AG04449 (cell line): Measurements from ENCODE around the gene ENKD1.
A peak's percentile ranks its signal among the peaks of the same experiment; 100 is the strongest.

Experiments
- CTCF ChIA-PET: fragments of 350-600 bp; formaldehyde crosslinking; extraction: SDS; loops from one replicate; lab custom pipeline; 2021; ENCODE audit warnings: antibody characterized with exemption; lab: Yijun Ruan, JAX
- POLR2A ChIA-PET: fragments of 400-600, 350-600 bp; formaldehyde crosslinking; extraction: SDS; loops from one replicate; lab custom pipeline; 2020; ENCODE audit warnings: antibody characterized with exemption, inconsistent platforms; lab: Yijun Ruan, JAX
- DNase-seq: peaks from one replicate; pipeline ENCODE4 v3.0.0-alpha.2; 2010; ENCODE audit warnings: low read depth, low spot score
- H3K4me3 ChIP-seq: 2 replicates; pipeline ENCODE4 v1.5.1; 2011; ENCODE audit warnings: low read depth, mild to moderate bottlenecking, control low read depth, low read length
- TF ChIP-seq, protein P1 (sequence below): IDR thresholded peaks from one replicate; pipeline ENCODE4 v1.5.1; 2011; ENCODE audit warnings: mild to moderate bottlenecking, moderate library complexity, low read length, control low read depth, inconsistent platforms; ENCODE audit not compliant: insufficient read depth; ENCODE audit errors: missing control alignments

The ENKD1 gene

DNA sequence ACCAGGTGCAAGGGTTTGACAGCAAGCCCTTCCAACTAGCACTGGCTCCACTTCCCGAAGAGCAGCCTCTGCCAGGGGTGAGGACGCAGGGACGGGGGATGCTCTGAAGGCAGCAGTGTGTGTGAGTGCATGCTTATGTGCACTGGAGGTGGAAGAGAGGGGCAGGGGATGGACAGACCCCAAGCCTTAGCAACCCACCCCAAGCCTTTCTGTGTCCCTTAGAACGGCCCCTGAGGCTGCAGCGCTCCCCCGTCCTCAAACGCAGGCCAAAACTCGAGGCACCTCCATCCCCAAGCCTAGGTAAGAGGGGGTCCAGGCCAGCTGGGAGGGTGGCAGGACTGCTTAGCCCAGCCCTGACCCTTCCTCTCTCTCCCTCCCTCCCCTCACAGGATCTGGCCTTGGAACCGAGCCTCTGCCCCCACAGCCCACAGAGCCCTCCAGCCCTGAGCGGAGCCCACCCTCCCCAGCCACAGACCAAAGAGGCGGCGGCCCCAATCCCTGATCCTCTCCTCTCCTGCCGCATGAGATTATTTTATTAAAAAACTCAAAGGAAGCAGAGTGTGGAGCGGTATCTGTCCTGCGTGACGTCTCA lies 9.4 kb downstream of the ENKD1 start:
- DNase-seq: no peak
- CTCF ChIA-PET: interaction anchor here (1.3 to 19.0 kb wide), 4 partner anchors 11 to 134 kb away, joined by 3 to 605 read pairs (median 27); partner anchors contain the start of genes CARMIL2 and RIPOR1
- POLR2A ChIA-PET: no interaction called here
- TF ChIP-seq, protein P1, sequence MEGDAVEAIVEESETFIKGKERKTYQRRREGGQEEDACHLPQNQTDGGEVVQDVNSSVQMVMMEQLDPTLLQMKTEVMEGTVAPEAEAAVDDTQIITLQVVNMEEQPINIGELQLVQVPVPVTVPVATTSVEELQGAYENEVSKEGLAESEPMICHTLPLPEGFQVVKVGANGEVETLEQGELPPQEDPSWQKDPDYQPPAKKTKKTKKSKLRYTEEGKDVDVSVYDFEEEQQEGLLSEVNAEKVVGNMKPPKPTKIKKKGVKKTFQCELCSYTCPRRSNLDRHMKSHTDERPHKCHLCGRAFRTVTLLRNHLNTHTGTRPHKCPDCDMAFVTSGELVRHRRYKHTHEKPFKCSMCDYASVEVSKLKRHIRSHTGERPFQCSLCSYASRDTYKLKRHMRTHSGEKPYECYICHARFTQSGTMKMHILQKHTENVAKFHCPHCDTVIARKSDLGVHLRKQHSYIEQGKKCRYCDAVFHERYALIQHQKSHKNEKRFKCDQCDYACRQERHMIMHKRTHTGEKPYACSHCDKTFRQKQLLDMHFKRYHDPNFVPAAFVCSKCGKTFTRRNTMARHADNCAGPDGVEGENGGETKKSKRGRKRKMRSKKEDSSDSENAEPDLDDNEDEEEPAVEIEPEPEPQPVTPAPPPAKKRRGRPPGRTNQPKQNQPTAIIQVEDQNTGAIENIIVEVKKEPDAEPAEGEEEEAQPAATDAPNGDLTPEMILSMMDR: no peak
- H3K4me3 ChIP-seq: no peak overlapping the region

DNA sequence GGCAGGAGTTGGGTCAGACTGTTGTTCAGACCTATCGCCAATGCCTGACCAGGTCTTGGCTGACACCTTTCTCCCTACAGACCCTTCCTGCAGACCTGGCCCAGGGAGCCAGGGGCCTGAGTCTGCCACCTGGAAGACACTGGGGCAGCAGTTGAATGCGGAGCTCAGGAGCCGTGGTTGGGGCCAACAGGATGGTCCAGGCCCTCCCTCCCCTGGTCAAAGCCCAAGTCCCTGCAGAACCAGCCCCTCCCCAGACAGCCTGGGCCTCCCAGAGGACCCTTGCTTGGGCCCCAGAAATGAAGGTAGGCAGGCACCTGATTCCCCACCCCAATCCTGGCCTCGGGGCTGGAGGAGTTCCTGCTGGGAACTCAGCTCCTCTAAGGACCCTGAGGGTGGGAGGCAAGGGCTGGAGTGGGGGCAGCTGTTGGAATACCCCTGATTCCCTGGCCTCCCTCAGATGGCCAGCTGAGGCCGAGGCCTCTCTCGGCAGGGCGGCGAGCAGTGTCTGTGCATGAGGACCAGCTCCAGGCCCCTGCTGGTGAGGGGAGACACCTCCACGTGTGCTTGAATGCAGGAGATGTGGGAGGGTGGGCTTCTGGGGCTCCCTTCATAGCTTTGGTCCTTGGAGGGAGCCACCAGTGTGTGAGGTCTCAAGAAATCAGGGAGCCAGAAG lies 10.1 kb downstream of the ENKD1 start:
- CTCF ChIA-PET: interaction anchor here (1.0 to 19.0 kb wide), 3 partner anchors 92 to 133 kb away, joined by 3 to 605 read pairs (median 3); partner anchors contain the start of gene RIPOR1
- H3K4me3 ChIP-seq: no peak overlapping the region
- POLR2A ChIA-PET: interaction anchor here (0.6 kb wide), 1 partner anchor 95 kb away, joined by 3 read pairs; no protein-coding TSS in a partner anchor
- DNase-seq: no peak
- TF ChIP-seq, protein P1: no peak

DNA sequence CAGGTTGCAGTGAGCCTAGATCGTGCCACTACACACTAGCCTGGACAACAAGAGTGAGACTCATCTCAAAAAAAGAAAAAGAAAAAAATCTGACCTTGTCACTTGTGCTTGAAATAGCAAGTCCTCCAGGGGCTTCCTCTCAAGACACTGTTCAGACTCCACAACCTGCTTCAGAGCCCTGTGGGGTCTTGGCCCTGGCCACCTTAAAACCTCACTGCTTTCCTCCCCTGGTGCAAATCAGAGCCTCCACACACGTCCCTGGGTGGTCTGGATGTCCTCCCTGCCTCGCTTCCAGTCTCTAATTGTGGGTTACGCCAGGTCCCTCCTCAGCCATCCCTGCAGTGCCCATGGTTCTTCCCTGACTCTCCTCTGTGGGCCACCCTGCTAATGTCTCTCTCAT lies 11.2 kb downstream of the ENKD1 start:
- POLR2A ChIA-PET: no interaction called here
- CTCF ChIA-PET: interaction anchor here (1.0 kb wide), 1 partner anchor 108 kb away, joined by 3 read pairs; no protein-coding TSS in a partner anchor
- no peak for DNase-seq
- TF ChIP-seq, protein P1: no peak
- no peak overlapping the region for H3K4me3 ChIP-seq

DNA sequence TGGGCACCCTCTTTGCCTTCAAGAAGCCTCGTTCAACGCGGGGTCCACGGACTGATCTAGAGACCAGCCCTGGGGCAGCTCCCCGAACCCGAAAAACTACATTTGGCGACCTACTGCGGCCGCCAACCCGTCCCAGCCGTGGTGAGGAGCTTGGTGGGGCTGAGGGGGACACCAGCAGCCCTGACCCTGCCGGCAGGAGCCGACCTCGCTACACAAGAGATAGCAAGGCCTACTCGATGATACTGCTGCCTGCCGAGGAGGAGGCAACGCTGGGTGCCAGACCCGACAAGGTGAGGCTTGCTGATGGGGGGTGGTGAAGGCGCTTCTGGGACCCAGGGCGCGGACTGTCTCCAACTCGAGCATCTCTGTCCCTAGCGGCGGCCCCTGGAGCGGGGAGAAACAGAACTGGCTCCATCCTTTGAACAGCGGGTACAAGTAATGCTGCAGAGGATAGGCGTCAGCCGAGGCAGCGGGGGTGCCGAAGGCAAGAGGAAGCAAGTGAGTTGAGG lies 12.1 kb downstream of the ENKD1 start:
- DNase-seq: no peak
- TF ChIP-seq, protein P1: no peak
- CTCF ChIA-PET: interaction anchor here (1.3 kb wide), 1 partner anchor 9 kb away, joined by 3 read pairs; the partner anchor contains the start of gene CARMIL2
- H3K4me3 ChIP-seq: no peak overlapping the region
- POLR2A ChIA-PET: no interaction called here

DNA sequence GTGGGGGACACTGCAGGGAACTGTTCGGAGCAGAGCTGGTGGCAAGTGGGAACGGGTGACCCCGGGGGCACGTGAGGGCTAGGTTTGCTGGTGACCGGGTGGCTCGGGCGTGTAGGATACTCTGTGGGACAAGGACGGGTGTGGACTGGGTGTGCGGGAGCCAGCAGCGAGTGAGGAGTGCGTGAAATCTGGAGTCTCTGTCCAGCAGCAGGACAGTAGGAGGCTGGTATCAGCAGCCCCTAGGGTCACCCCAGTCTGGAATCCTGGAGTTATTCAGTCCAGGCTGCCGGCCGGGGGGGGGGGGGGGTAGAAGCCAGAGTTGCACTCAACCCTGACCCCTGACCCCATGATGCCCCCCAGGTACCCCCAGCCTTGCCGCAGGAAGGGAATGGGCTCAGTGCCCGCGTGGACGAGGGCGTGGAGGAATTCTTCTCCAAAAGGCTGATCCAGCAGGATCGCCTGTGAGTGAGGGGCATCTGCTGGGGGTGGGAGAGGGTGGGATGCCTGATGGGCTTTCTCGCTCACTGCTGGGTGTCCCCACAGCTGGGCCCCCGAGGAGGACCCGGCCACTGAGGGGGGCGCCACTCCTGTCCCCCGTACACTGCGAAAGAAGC lies 12.7 kb downstream of the ENKD1 start:
- TF ChIP-seq, protein P1: no peak
- POLR2A ChIA-PET: no interaction called here
- H3K4me3 ChIP-seq: peak overlapping the region; percentile 59
- no peak for DNase-seq
- CTCF ChIA-PET: interaction anchor here (1.3 kb wide), 1 partner anchor 9 kb away, joined by 3 read pairs; the partner anchor contains the start of gene CARMIL2
